ENCODE data around the gene REEP2. TPM values are rescaled to one million over a fixed set of nuclear protein-coding genes. Genes with fewer than 3 reads are reported as not detected.
"Not testable (repeated sequence)": the region's sequence is repeated elsewhere in the genome, so short reads cannot be mapped to it uniquely, and the experiment has no call there.

The REEP2 gene
- polyA plus RNA-seq = 1 to 10 TPM; 1.4 to 8.2 (median 2.0) TPM

GRCh38 chr5:138438724-138439476 is at the start of gene REEP2:
TSS of gene REEP2 (plus strand) at chr5:138439057. CDS start at chr5:138439209, 152 bp downstream.
- no peak within 1 kb of the TSS for H3K27ac ChIP-seq (ENCODE audit: low read depth, low read length)
- 0 to 1% (median 1%) methylated on average over 45 to 65 of the region's 65 CpGs for WGBS, 3 donors

- WGBS, 3 donors = 92 to 95% (median 94%) methylated on average over 3 of the region's 3 CpGs
- H3K27ac ChIP-seq (ENCODE audit: low read depth, low read length) = no peak overlapping the region
These were observed 49.5 kb upstream of the REEP2 start for GRCh38 chr5:138389332-138389731.

DNA sequence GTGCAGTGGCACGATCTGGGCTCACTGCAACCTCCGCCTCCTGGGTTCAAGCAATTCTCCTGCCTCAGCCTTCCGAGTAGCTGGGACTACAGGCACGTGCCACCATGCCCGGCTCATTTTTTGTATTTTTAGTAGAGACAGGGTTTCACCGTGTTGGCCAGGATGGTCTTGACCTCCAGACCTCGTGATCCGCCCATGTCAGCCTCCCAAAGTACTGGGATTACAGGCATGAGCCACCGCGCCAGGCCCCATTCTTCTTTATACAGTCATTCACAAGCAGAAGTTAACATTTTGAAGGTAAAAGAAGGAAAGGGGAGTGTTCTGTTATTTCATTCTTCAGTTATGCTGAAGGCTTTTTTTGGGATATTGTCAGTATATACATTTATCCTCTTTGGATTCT is 48.9 kb upstream of the REEP2 start:
- WGBS, 3 donors = 95 to 97% (median 95%) methylated on average over 10 of the region's 10 CpGs
- not testable (repeated sequence) for H3K27ac ChIP-seq (ENCODE audit: low read depth, low read length)

DNA sequence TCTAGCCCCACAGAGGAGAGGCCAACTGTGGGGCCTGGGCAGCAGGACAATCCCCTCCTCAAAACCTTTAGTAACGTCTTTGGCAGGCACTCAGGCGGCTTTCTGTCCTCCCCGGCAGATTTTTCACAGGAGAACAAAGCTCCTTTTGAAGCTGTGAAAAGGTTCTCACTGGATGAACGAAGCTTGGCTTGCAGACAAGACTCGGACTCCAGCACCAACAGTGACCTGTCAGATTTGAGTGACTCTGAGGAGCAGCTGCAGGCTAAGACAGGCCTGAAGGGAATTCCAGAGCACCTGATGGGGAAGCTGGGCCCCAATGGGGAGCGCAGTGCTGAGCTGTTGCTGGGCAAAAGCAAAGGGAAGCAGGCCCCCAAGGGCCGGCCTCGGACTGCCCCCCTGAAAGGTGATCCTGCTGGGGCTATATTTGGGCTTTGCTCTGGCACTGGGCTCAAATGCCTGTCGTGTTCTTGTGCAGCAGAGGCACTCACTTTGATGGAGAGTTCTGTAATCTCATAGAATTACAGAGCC is 46.9 kb upstream of the REEP2 start:
- no peak overlapping the region for H3K27ac ChIP-seq (ENCODE audit: low read depth, low read length)
- 75 to 93% (median 90%) methylated on average over 9 of the region's 9 CpGs for WGBS, 3 donors

- no peak overlapping the region for H3K27ac ChIP-seq (ENCODE audit: low read depth, low read length)
These were observed 36.2 kb upstream of the REEP2 start for GRCh38 chr5:138402640-138403039.

DNA sequence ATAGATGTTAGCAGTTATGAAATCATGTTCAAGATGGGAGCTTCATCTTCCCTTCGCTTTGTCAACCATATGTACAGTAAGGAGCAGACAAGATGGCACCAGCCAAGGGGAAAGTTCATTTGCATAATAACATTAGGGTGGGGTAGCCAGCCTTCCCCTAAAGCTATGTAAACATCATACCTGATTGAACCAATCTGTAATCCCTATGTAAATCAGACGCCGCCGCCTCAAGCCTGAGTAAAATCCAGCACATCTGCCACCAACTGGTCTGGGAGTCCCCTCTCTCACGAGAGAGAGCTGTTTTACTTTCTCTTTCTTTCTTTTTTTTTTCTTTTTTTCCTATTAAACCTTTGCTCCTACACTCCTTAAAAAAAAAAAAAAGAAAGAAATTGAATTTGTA is 30.8 kb upstream of the REEP2 start:
- 83 to 90% (median 85%) methylated on average over 5 of the region's 5 CpGs for WGBS, 3 donors
- no peak overlapping the region for H3K27ac ChIP-seq (ENCODE audit: low read depth, low read length)

DNA sequence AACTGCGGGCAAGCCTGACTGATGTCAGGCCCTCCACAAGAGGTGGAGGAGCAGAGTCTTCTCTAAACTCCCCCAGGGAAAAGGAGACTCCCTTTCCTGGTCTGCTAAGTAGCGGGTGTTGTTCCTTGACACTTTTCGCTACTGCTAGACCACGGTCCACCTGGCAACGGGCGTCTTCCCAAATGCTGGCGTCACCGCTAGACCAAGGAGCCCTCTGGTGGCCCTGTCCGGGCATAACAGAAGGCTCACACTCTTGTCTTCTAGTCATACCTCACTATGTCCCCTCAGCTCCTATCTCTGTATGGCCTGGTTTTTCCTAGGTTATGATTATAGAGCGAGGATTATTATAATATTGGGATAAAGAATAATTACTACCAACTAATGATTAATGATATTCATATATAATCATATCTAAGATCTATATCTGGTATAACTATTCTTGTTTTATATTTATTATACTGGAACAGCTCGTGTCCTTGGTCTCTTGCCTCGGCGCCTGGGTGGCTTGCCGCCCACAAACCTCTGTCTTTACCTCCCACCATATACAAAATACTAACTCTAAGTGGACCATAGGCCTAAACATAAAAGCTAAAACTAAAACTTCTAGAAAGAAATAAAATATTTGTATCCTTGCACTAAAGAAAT is 27.7 kb upstream of the REEP2 start:
- 62 to 81% (median 79%) methylated on average over 13 of the region's 14 CpGs for WGBS, 3 donors
- H3K27ac ChIP-seq (ENCODE audit: low read depth, low read length) = not testable (repeated sequence)

DNA sequence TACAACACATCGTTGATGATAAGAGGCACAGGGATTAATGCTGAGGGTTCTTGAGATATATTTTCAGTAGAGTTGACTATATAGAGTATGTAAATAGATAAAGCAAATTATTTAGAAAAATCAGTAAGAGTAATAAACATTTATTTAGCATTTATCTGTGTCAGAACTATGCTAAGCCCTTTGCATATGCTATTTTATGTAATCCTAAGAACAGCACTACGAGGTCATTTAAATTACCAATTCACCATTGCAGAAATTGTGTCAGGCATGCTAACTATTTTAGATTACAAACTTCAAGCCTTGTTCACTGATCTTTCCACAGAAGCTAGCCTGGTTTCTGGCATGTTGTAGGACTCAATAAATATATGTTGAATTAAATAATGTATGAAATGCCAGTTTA is 20.4 kb upstream of the REEP2 start:
- no peak overlapping the region for H3K27ac ChIP-seq (ENCODE audit: low read depth, low read length)
- WGBS, 3 donors = 86 to 91% (median 91%) methylated on average over 2 of the region's 2 CpGs

GRCh38 chr5:138425079-138425478 is 13.8 kb upstream of the REEP2 start:
- no peak overlapping the region for H3K27ac ChIP-seq (ENCODE audit: low read depth, low read length)
- 79 to 92% (median 87%) methylated on average over 1 of the region's 1 CpG for WGBS, 3 donors

DNA sequence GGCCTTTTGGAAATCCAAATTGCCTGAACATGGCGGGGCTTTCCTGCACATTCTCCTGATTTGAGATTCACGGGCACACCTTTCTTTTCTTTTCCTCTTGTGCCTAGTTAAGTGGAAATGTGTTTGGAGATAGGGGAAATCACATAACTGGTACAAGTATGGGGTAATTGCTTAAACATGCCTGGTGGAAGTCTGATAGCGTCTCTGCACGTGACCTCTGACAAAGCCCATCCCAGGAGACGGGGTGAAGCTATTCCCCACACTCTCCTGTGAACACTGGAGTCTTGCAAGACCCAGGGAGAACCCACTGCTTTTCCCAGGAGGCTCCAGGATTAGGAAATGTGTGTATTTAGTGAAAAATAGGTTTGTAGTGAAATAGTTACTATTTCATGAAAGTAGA is 2.9 kb upstream of the REEP2 start:
- WGBS, 3 donors = 61 to 82% (median 74%) methylated on average over 5 of the region's 5 CpGs
- no peak overlapping the region for H3K27ac ChIP-seq (ENCODE audit: low read depth, low read length)

- 74 to 78% (median 75%) methylated on average over 11 of the region's 11 CpGs for WGBS, 3 donors
- H3K27ac ChIP-seq (ENCODE audit: low read depth, low read length) = no peak overlapping the region
These were observed 694 bp upstream of the REEP2 start for GRCh38 chr5:138438003-138438723.

GRCh38 chr5:138439477-138440158 is 761 bp downstream of the REEP2 start:
- WGBS, 3 donors = 45 to 51% (median 49%) methylated on average over 20 of the region's 20 CpGs
- H3K27ac ChIP-seq (ENCODE audit: low read depth, low read length) = no peak overlapping the region

GRCh38 chr5:138440159-138441073 is 1.6 kb downstream of the REEP2 start:
- H3K27ac ChIP-seq (ENCODE audit: low read depth, low read length) = no peak overlapping the region
- 83 to 89% (median 85%) methylated on average over 17 of the region's 17 CpGs for WGBS, 3 donors

DNA sequence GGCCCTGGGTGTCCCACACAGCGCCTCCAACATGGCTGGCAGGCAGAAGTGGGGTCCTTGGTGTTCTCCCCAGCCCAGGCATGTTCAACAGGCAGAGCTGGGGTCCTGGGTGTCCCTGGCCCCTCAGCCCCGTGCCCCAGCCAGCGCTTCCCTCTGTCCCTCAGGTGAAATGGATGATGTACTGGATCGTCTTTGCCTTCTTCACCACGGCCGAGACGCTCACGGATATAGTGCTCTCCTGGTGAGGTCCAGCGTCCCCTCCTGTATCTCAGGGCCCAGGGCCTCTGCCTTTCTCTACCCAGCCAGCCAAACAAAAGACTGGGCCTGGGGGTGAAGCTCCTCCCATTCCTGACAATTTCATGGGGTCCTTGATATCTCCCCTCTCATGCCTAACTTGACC is 2.4 kb downstream of the REEP2 start:
- 86 to 94% (median 88%) methylated on average over 9 of the region's 9 CpGs for WGBS, 3 donors
- H3K27ac ChIP-seq (ENCODE audit: low read depth, low read length) = no peak overlapping the region

DNA sequence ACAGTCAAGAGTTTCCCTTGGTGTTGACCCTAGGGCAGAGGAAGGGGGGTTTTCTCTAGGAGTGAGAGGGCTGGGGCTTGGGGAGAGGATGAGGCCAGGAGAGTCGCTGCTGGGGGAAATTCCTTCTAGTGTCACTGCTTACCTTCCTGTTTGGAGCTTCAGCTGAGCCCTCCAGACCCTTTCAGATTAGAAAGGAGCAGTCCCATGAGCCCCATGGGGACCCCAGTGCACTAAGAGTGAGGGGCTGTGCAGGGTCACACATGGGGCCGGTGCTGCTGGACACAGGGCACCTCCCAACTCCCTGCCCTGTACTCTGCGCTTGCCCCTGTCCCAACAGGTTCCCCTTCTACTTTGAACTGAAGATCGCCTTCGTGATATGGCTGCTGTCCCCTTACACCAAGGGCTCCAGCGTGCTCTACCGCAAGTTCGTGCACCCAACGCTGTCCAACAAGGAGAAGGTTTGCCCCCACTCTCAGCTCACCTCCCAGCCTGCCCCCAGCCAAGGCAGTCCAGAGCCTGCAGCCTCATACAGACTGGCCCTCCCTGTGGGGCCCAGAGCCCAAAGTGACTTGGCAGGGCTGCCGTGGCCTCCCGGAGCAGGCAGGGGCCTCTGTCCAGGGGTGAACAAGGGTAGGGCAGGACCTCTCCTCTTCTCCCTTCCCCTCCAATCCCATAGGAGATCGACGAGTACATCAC is 5.4 kb downstream of the REEP2 start:
- 87 to 91% (median 88%) methylated on average over 13 of the region's 13 CpGs for WGBS, 3 donors
- no peak overlapping the region for H3K27ac ChIP-seq (ENCODE audit: low read depth, low read length)

DNA sequence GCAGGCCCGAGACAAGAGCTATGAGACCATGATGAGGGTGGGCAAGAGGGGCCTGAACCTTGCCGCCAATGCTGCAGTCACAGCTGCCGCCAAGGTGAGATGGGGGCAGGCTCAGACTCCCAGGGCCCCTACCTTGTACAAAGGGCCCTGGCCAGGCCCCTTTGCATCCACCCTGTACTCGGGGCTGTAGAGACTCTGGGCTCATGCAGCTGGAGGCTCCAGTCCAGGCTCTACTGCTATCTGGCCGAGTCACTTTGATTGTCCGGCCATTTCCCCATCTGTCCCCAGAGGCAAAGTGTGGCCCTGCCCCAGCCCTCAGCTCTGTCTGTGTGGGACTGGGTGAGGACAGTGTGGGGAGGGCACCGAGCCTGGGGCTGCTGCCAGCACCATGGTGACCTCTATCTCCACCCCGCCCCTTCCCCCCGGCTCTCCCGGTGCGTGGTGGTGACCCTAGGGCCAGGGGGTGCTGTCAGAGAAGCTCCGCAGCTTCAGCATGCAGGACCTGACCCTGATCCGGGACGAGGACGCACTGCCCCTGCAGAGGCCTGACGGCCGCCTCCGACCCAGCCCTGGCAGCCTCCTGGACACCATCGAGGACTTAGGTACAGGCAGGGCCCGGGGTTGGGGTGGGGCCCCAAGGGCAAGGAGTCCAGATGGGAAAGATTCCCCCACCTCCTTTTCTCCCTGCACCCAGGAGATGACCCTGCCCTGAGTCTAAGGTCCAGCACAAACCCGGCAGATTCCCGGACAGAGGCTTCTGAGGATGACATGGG is 6.1 kb downstream of the REEP2 start:
- no peak overlapping the region for H3K27ac ChIP-seq (ENCODE audit: low read depth, low read length)
- WGBS, 3 donors = 81 to 86% (median 84%) methylated on average over 22 of the region's 22 CpGs

Data from adipose tissue (tissue), 3 donors.